HepG2 (cell line): Measurements from ENCODE around the gene FGD3. TPM values are rescaled to one million over a fixed set of nuclear protein-coding genes. Genes with fewer than 3 reads are reported as not detected.

ENCODE experiments used
- ATAC-seq: fragments of 200-7000 bp; cut with Tn5 transposase; 3 replicates; pipeline ENCODE4 v1.9.1; 2020; ENCODE audit warnings: mild to moderate bottlenecking, moderate library complexity
- BruUV-seq: library from RNA; stranded (reverse); fragments of 400-500 nt; replicated peaks from 2 replicates; lab custom pipeline; 2021; lab: Mats Ljungman, UMichigan
- CTCF ChIA-PET: fragments of 300-600 bp; formaldehyde crosslinking; extraction: SDS; loops from one replicate; lab custom pipeline; 2021; ENCODE audit warnings: low total read pairs, inconsistent platforms, low intra/inter-chr PET ratio; lab: Yijun Ruan, JAX
- POLR2A ChIA-PET: fragments of 350-600 bp; sonication (Branson Sonifier 250); formaldehyde crosslinking; loops from one replicate; lab custom pipeline; 2020; ENCODE audit warnings: antibody characterized with exemption, inconsistent platforms; lab: Yijun Ruan, JAX
- DNase-seq: peaks from one replicate; pipeline ENCODE4 v3.0.0-alpha.2; 2015; ENCODE audit warnings: low spot score
- FAIRE-seq: peaks from 3 replicates; lab custom pipeline; 2011; peaks lifted over from hg19 to GRCh38; lab: Jason Lieb, UNC
- H2AFZ ChIP-seq: one replicate; pipeline ENCODE4 v1.6.1; 2011; ENCODE audit warnings: low read length, inconsistent platforms
- H3K27ac ChIP-seq: fragments of 300-600 bp; 3 replicates; pipeline ENCODE4 v1.8.0; 2011; ENCODE audit warnings: mixed run types, mild to moderate bottlenecking, mixed read lengths, low read length, inconsistent platforms; ENCODE audit not compliant: insufficient read depth; ENCODE audit errors: extremely low read length
- H3K27me3 ChIP-seq, 2 experiments: fragments of 200-600 bp in 1 of 2; 2 replicates in 1 of 2; 3 replicates in 1 of 2; pipeline versions ENCODE4 v1.6.0 to v1.8.0; 2011; ENCODE audit warnings: low read length in 2 of 2, mild to moderate bottlenecking in 2 of 2, moderate library complexity in 2 of 2, inconsistent platforms in 1 of 2; ENCODE audit not compliant: insufficient read depth in 2 of 2, control insufficient read depth in 1 of 2
- H3K36me3 ChIP-seq, 2 experiments: fragments of 200-600 bp in 1 of 2; replicated peaks in 1 of 2; 2 replicates in 1 of 2; 3 replicates in 1 of 2; pipeline versions ENCODE4 v1.5.1 to v1.8.0; 2011; ENCODE audit warnings: low read length in 2 of 2, inconsistent platforms in 1 of 2; ENCODE audit not compliant: insufficient read depth in 2 of 2, control insufficient read depth in 1 of 2
- H3K4me1 ChIP-seq: 2 replicates; pipeline ENCODE4 v1.5.1; 2012; ENCODE audit warnings: low read length, inconsistent platforms; ENCODE audit not compliant: insufficient read depth
- H3K4me2 ChIP-seq: 2 replicates; pipeline ENCODE4 v1.6.0; 2011; ENCODE audit warnings: low read depth, low read length, inconsistent platforms
- H3K4me3 ChIP-seq, 3 experiments: fragments of 200-600 bp in 1 of 3; sonication (generic), shearing (Covaris generic) in 1 of 3; replicated peaks in 1 of 3; 2 replicates each; pipeline ENCODE4 v1.5.1; 2011 to 2016; ENCODE audit warnings: low read length in 3 of 3, inconsistent platforms in 2 of 3, low read depth in 2 of 3, mild to moderate bottlenecking in 2 of 3, control low read depth in 1 of 3, mixed read lengths in 1 of 3; ENCODE audit not compliant: insufficient read depth in 1 of 3
- H3K79me2 ChIP-seq: one replicate; pipeline ENCODE4 v1.6.1; 2011; ENCODE audit warnings: low read length, inconsistent platforms; ENCODE audit not compliant: insufficient read depth
- H3K9ac ChIP-seq: 2 replicates; pipeline ENCODE4 v1.6.0; 2011; ENCODE audit warnings: mild to moderate bottlenecking, low read depth, low read length, inconsistent platforms; ENCODE audit not compliant: insufficient read depth
- H3K9me3 ChIP-seq: 2 replicates; pipeline ENCODE4 v1.5.1; 2012; ENCODE audit warnings: mild to moderate bottlenecking, low read length
- H4K20me1 ChIP-seq: 2 replicates; pipeline ENCODE4 v1.6.0; 2011; ENCODE audit warnings: inconsistent platforms, mild to moderate bottlenecking, low read length, moderate library complexity; ENCODE audit not compliant: insufficient read depth
- CHCHD3 ChIP-seq: sonication (generic); formaldehyde crosslinking; IDR thresholded peaks from 2 replicates; pipeline ENCODE4 v1.8.0; 2022; ENCODE audit warnings: mild to moderate bottlenecking, missing genetic modification reagents, moderate library complexity
- FOXK2 ChIP-seq: fragments of 450-650 bp; IDR thresholded peaks from 2 replicates; pipeline ENCODE4 v1.6.1; 2016
- KAT2B ChIP-seq: fragments of 150-350 bp; IDR thresholded peaks from 2 replicates; pipeline ENCODE4 v1.6.1; 2014; ENCODE audit warnings: low read depth, low read length, borderline replicate concordance
- KDM1A ChIP-seq: IDR thresholded peaks from 2 replicates; pipeline ENCODE4 v1.6.1; 2016; ENCODE audit warnings: missing compliant biosample characterization
- LCORL ChIP-seq, 2 experiments: fragments of 450-650 bp in 1 of 2; sonication (generic) in 1 of 2; formaldehyde crosslinking in 1 of 2; IDR thresholded peaks; 2 replicates each; pipeline versions ENCODE4 v1.5.0 to v1.6.1; 2017 to 2020; ENCODE audit warnings: antibody characterized with exemption in 1 of 2, missing genetic modification reagents in 1 of 2
- MIER3 ChIP-seq: IDR thresholded peaks from 2 replicates; pipeline ENCODE4 v1.6.1; 2016; ENCODE audit warnings: missing compliant biosample characterization, borderline replicate concordance
- MLXIP ChIP-seq: sonication (generic); formaldehyde crosslinking; IDR thresholded peaks from 2 replicates; pipeline ENCODE4 v1.9.0; 2021; ENCODE audit warnings: missing genetic modification reagents, borderline replicate concordance
- NR2C2 ChIP-seq: sonication (generic); formaldehyde crosslinking; IDR thresholded peaks from 2 replicates; pipeline ENCODE4 v1.4.0; 2020; ENCODE audit warnings: missing genetic modification reagents, mild to moderate bottlenecking, moderate library complexity, borderline replicate concordance
- REL ChIP-seq: sonication (generic); formaldehyde crosslinking; conservative IDR thresholded peaks from 2 replicates; pipeline ENCODE4 v1.8.0; 2022; ENCODE audit warnings: mild to moderate bottlenecking, missing genetic modification reagents, moderate library complexity
- RFX3 ChIP-seq: IDR thresholded peaks from 2 replicates; pipeline ENCODE4 v1.6.1; 2016; ENCODE audit warnings: missing biosample characterization, missing genetic modification reagents
- RFX5 ChIP-seq: IDR thresholded peaks from 2 replicates; pipeline ENCODE4 v1.6.1; 2011; ENCODE audit warnings: low read depth, low read length, improper control_type of control experiment
- TCF7L2 ChIP-seq: IDR thresholded peaks from 2 replicates; pipeline ENCODE4 v1.6.1; 2011; ENCODE audit warnings: mild to moderate bottlenecking, low read depth, low read length, moderate library complexity
- ZBTB42 ChIP-seq: sonication (generic); formaldehyde crosslinking; IDR thresholded peaks from 2 replicates; pipeline ENCODE4 v1.5.0; 2020; ENCODE audit warnings: mild to moderate bottlenecking, missing genetic modification reagents
- ZC3H4 ChIP-seq: sonication (generic); formaldehyde crosslinking; IDR thresholded peaks from 2 replicates; pipeline ENCODE4 v1.4.0; 2020; ENCODE audit warnings: missing genetic modification reagents, borderline replicate concordance
- ZFP90 ChIP-seq: sonication (generic); formaldehyde crosslinking; IDR thresholded peaks from 2 replicates; pipeline ENCODE4 v1.8.0; 2022; ENCODE audit warnings: missing genetic modification reagents, mild to moderate bottlenecking, inconsistent platforms, borderline replicate concordance
- ZNF225 ChIP-seq: sonication (generic); formaldehyde crosslinking; IDR thresholded peaks from 2 replicates; pipeline ENCODE4 v1.4.0; 2020; ENCODE audit warnings: mild to moderate bottlenecking, missing genetic modification reagents
- ZNF24 ChIP-seq: fragments of 450-650 bp; IDR thresholded peaks from 2 replicates; pipeline ENCODE4 v1.6.1; 2017; ENCODE audit warnings: antibody characterized with exemption, mild to moderate bottlenecking
- ZNF761 ChIP-seq: sonication (generic); formaldehyde crosslinking; conservative IDR thresholded peaks from 2 replicates; pipeline ENCODE4 v1.4.0; 2020; ENCODE audit warnings: mild to moderate bottlenecking, missing genetic modification reagents
- WGBS: methylation state at CpG from one replicate; pipeline ENCODE4 v1.1.6; 2017; ENCODE audit warnings: low lambda C conversion rate; 5-methylcytosine and 5-hydroxymethylcytosine counted together
- in situ Hi-C: cut with HindIII; loops from 2 replicates; pipeline ENCODE4 v1.10.0; 2017; ENCODE audit warnings: low pct_unique_long_range_greater_than_20kb; ENCODE audit not compliant: extremely low pct_ligation_motif_present
- intact Hi-C: fragments of 100-400 bp; cut with micrococcal nuclease; formaldehyde crosslinking; loops from one replicate; pipeline ENCODE4 v1.10.0; 2022; ENCODE audit not compliant: unreplicated experiment
- polyA plus RNA-seq, 8 experiments: library from polyadenylated mRNA; depleted of rRNA in 3 of 8; stranded (reverse) in 7 of 8; unstranded in 1 of 8; fragments of >200 nt; fragmentation: Illumina TruSeq in 4 of 8; extraction: Trizol in 4 of 8; gene quantifications; 2 replicates each; pipeline versions ENCODE4 v1.2.1 to v1.2.3, GENCODE V29; 2011 to 2016; ENCODE audit warnings: low read depth in 4 of 8, missing spikeins in 1 of 8, mixed read lengths in 1 of 8; ENCODE audit not compliant: insufficient read depth in 1 of 8
- total RNA-seq, 5 experiments: library from RNA; depleted of rRNA; stranded (reverse); fragments of >200 nt; fragmentation: Illumina TruSeq; extraction: Trizol; gene quantifications; 2 replicates each; pipeline ENCODE4 v1.2.3, GENCODE V29; 2016; ENCODE audit warnings: low read depth in 1 of 5

The FGD3 gene
- total and polyA plus RNA-seq, 2 of the 13 experiments (the other 11 are each of a cell fraction or from before 2014, with no cell fraction given): 0.53 to 1.1 TPM

GRCh38 chr9:93048566-93049448, 101.5 kb downstream of the FGD3 start:
- in situ Hi-C loops (no loop called here), intact Hi-C loops (no loop called here)
- FAIRE-seq: no peak
- Histone ChIP-seq H2AFZ (no peak overlapping the region), H3K79me2 (no peaks in the 10 kb centered on the region), H3K27me3 (peaks cover 3 to 29% of the 10 kb centered on the region in 2 experiments; a peak in 3 of 5 replicates), H3K4me3 (peak overlapping the region in 1 of 3 experiments; percentile 30; a peak in 1 of 6 replicates), H3K9me3 (no peaks in the 10 kb centered on the region), H4K20me1 (no peaks in the 10 kb centered on the region), H3K36me3 (no peaks in the 10 kb centered on the region), H3K4me1 (peaks cover 34% of the 10 kb centered on the region)
- WGBS: 41% methylated on average over 8 of the region's 8 CpGs
- DNase-seq: no peak
- ATAC-seq: peak; percentile 25; the same call in 2 of the 3 replicates
- ChIA-PET CTCF (no interaction called here), POLR2A (no interaction called here)
- BruUV-seq: no TSS peak
- TF ChIP-seq MIER3 (no peak), TCF7L2 (no peak), ZNF225 (CRISPR knock-in tag) (no peak), KAT2B (no peak), REL (CRISPR knock-in tag) (no peak), KDM1A (CRISPR knock-in tag) (no peak), ZNF24 (no peak), RFX5 (no peak), LCORL (IDR thresholded peaks at IDR 0.05) (no peak), LCORL (CRISPR knock-in tag; IDR thresholded peaks at IDR 0.05) (no peak), NR2C2 (CRISPR knock-in tag) (no peak), CHCHD3 (no peak), ZFP90 (CRISPR knock-in tag) (no peak), FOXK2 (no peak), ZBTB42 (CRISPR knock-in tag) (no peak), ZNF761 (no peak), RFX3 (CRISPR knock-in tag) (no peak), MLXIP (CRISPR knock-in tag) (no peak), ZC3H4 (CRISPR knock-in tag) (no peak)
- TF ChIP-seq, all 625 proteins: peak for 0
- no peak overlapping the region for H3K27ac ChIP-seq
- no peak overlapping the region for H3K9ac ChIP-seq
- peak overlapping the region; percentile 40; the same call in 1 of the 2 replicates for H3K4me2 ChIP-seq
